ENCODE measurements around the gene GNG4.

- TF ChIP-seq, protein P1, sequence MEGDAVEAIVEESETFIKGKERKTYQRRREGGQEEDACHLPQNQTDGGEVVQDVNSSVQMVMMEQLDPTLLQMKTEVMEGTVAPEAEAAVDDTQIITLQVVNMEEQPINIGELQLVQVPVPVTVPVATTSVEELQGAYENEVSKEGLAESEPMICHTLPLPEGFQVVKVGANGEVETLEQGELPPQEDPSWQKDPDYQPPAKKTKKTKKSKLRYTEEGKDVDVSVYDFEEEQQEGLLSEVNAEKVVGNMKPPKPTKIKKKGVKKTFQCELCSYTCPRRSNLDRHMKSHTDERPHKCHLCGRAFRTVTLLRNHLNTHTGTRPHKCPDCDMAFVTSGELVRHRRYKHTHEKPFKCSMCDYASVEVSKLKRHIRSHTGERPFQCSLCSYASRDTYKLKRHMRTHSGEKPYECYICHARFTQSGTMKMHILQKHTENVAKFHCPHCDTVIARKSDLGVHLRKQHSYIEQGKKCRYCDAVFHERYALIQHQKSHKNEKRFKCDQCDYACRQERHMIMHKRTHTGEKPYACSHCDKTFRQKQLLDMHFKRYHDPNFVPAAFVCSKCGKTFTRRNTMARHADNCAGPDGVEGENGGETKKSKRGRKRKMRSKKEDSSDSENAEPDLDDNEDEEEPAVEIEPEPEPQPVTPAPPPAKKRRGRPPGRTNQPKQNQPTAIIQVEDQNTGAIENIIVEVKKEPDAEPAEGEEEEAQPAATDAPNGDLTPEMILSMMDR (IDR thresholded peaks at IDR 0.05; ENCODE audit: poor library complexity): no peak
- TF ChIP-seq EZH2 (IDR thresholded peaks at IDR 0.05; ENCODE audit: borderline replicate concordance): no peak
Measured at GRCh38 chr1:235502601-235503402, 146.8 kb downstream of the GNG4 start.
